Motor neuron (in vitro differentiated cells): ENCODE data around the gene PDCL3. TPM values are rescaled to one million over a fixed set of nuclear protein-coding genes. Genes with fewer than 3 reads are reported as not detected.

Source experiments
- ATAC-seq, 8 experiments: fragments of 200-7000 bp; cut with Tn5 transposase; replicated peaks in 6 of 8; 2 replicates each; pipeline ENCODE4 v1.8.0; 2021; ENCODE audit warnings: mild to moderate bottlenecking in 8 of 8, moderate library complexity in 8 of 8
- H3K27ac ChIP-seq, 2 donors: fragments of 250-450 bp; sonication (Bioruptor Pico); 2 replicates each; pipeline ENCODE4 v1.9.0; 2021; ENCODE audit warnings: antibody characterized with exemption in 2 of 2, mild to moderate bottlenecking in 2 of 2, moderate library complexity in 1 of 2
- H3K4me1 ChIP-seq, 2 donors: fragments of 250-450 bp; sonication (Bioruptor Pico); replicated peaks in 1 of 2; 2 replicates each; pipeline ENCODE4 v1.6.1; 2021; ENCODE audit warnings: antibody characterized with exemption in 2 of 2, mild to moderate bottlenecking in 2 of 2, moderate library complexity in 1 of 2
- H3K4me3 ChIP-seq, 5 donors: fragments of 250-450 bp; sonication (Bioruptor Pico); 2 replicates each; pipeline ENCODE4 v1.9.0; 2021; ENCODE audit warnings: antibody characterized with exemption in 5 of 5, mild to moderate bottlenecking in 5 of 5, moderate library complexity in 4 of 5
- WGBS, 10 experiments: fragments of 450-650 bp; shearing (Covaris generic); methylation state at CpG; one replicate each; pipeline ENCODE4 v1.0.0; 2022; 5-methylcytosine and 5-hydroxymethylcytosine counted together
- in situ Hi-C, 9 experiments: fragments of 400-800 bp; cut with MboI; loops; one replicate each; pipeline ENCODE4 v1.15.0; 2021; ENCODE audit warnings: low sequenced_read_pairs in 9 of 9, low pct_unique_long_range_greater_than_20kb in 2 of 9; ENCODE audit not compliant: unreplicated experiment in 9 of 9
- total RNA-seq, 8 experiments: library from RNA; unstranded; fragments of 300-600 nt; gene quantifications; 2 replicates each; pipeline versions ENCODE4 v1.2.3 to v1.2.4, GENCODE V29; 2022

PDCL3 gene
- 10 to 100 TPM; 10.9 to 28.3 (median 12.7) TPM for total RNA-seq

DNA sequence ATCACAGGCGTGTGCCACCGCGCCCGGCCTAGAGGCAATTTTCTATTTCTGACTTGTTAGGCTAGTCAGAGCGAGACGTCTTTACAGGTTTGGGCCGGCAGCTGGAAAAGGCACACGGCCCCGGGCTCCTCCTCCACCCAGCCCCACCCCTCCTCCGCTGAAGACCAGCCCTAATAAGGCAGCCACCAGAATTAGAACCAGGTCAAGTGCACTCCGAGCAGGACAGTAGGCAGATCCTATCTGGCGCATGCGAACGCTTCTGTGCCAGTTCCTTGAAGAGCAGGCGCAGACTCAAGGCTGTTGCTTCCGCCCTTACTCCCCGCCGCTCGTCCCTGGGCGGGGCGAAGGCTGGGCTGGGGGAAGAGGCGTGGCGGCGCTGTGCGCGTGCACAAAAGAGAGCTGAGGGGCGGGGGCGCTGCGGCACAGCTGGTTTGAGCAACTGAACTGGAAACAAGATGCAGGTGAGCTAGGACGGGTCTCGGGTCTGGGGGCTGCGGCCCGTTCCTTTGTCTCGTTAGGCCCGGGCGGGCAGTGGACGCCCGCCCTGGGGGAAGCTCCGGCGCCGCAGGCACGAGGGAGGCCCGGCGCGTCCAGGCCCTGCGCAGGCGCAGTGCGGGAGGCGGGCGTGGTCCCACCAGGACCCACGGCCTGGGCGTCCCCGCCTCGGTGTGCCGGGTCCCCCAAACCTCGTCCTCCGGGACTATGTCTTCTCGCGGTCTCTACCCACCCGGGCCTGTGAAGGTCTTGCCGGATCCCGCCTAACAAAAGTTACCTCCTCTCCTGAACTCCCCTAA lies at the start of gene PDCL3:
TSS of gene PDCL3 (plus strand) at position 381 of the 794 bp plus-strand sequence. CDS start at position 456, 75 bp downstream.
- peak within 1 kb of the TSS; percentile 63 to 93 (median 69) for H3K4me3 ChIP-seq
- 0 to 10% (median 0%) methylated on average over 1 to 10 of the region's 62 CpGs; no CpG with 5 or more reads in 6 of the 10 experiments for WGBS, 10 experiments
- H3K27ac ChIP-seq: peak within 1 kb of the TSS; percentile 94 to 97
- in situ Hi-C loops: no loop called here
- ATAC-seq: peak; percentile 92 to 96 (median 95)
- peaks cover 3 to 4% of the 10 kb centered on the region in 2 donors for H3K4me1 ChIP-seq

GRCh38 chr2:100513650-100514049 lies 49.1 kb upstream of the PDCL3 start:
- WGBS, 10 experiments: 17 to 89% (median 57%) methylated on average over 2 to 4 of the region's 4 CpGs; no CpG with 5 or more reads in 2 of the 10 experiments
- in situ Hi-C loops: no loop called here
- H3K27ac ChIP-seq: no peak overlapping the region
- no peaks in the 10 kb centered on the region for H3K4me1 ChIP-seq
- ATAC-seq: no peak
- no peak overlapping the region for H3K4me3 ChIP-seq

GRCh38 chr2:100517556-100517955 lies 45.2 kb upstream of the PDCL3 start:
- H3K27ac ChIP-seq: no peak overlapping the region
- in situ Hi-C loops: no loop called here
- 0 to 100% (median 100%) methylated on average over 1 of the region's 1 CpG; no CpG with 5 or more reads in 5 of the 10 experiments for WGBS, 10 experiments
- ATAC-seq: no peak
- H3K4me1 ChIP-seq: no peaks in the 10 kb centered on the region
- H3K4me3 ChIP-seq: no peak overlapping the region

- no peak for ATAC-seq
- no peak overlapping the region for H3K4me3 ChIP-seq
- no peaks in the 10 kb centered on the region for H3K4me1 ChIP-seq
- no peak overlapping the region for H3K27ac ChIP-seq
- in situ Hi-C loops: no loop called here
- 0 to 83% (median 41%) methylated on average over 1 to 2 of the region's 2 CpGs; no CpG with 5 or more reads in 2 of the 10 experiments for WGBS, 10 experiments
Measured at GRCh38 chr2:100518801-100519200, 44.0 kb upstream of the PDCL3 start.

DNA sequence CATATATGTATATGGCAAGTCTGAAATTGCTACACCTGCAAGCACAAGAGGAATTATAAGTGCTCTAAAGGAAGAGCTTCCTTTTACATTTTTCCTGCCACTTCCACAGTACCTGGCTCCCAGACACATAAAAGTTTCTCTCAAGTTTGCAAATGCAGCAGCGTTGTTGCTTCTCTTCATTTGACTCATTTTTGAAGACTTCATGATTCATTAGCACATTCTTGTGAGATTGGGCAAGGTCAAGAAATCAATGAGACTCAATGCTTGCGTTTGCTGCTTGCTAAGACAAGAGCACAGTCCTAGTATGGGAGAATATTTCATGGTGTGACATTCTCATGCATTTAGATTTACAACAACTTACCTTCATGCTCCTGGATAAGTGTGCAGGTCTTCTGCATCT lies 42.6 kb upstream of the PDCL3 start:
- Histone ChIP-seq H3K4me1 (no peaks in the 10 kb centered on the region), H3K27ac (no peak overlapping the region), H3K4me3 (no peak overlapping the region)
- in situ Hi-C loops: no loop called here
- WGBS, 10 experiments: 10 to 93% (median 58%) methylated on average over 1 to 2 of the region's 2 CpGs; no CpG with 5 or more reads in 2 of the 10 experiments
- ATAC-seq: peak in 2 of 8 experiments; percentile 40 to 79

- no peak for ATAC-seq
- WGBS, 10 experiments: 0 to 100% (median 89%) methylated on average over 1 of the region's 1 CpG; no CpG with 5 or more reads in 3 of the 10 experiments
- in situ Hi-C loops: no loop called here
Measured at GRCh38 chr2:100522430-100522829, 40.4 kb upstream of the PDCL3 start.

GRCh38 chr2:100524331-100524730 lies 38.5 kb upstream of the PDCL3 start:
- in situ Hi-C loops: no loop called here
- 0 to 100% (median 86%) methylated on average over 1 to 2 of the region's 2 CpGs; no CpG with 5 or more reads in 3 of the 10 experiments for WGBS, 10 experiments
- ATAC-seq: peak in 1 of 8 experiments; percentile 56
- Histone ChIP-seq H3K27ac (no peak overlapping the region), H3K4me3 (no peak overlapping the region), H3K4me1 (no peaks in the 10 kb centered on the region)

More at GRCh38 chr2:100522430-100522829, 40.4 kb upstream of the PDCL3 start:
- Histone ChIP-seq H3K4me1 (no peaks in the 10 kb centered on the region), H3K27ac (no peak overlapping the region), H3K4me3 (no peak overlapping the region)

DNA sequence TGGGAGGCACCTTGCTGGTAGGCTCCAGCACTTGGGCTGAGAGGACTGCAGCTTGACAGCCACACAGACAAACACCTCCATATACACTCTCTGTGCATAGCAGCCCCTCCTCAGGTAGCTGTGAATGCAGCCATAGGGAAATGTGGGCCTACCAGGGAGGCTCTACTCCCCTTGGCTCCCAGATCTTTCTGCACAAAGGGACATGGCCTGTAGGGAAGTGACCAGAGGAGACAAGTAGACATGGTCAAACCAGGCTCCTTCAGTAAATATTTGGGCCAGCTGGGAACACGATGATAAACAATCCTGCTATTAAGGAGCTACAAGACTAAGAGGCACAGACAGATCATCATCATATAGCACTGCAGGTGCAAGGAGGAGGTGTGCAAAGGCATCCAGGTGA lies 35.9 kb upstream of the PDCL3 start:
- no peak for ATAC-seq
- Histone ChIP-seq H3K4me1 (no peaks in the 10 kb centered on the region), H3K4me3 (no peak overlapping the region), H3K27ac (no peak overlapping the region)
- in situ Hi-C loops: no loop called here
- 29 to 100% methylated on average over 1 of the region's 1 CpG; no CpG with 5 or more reads in 8 of the 10 experiments for WGBS, 10 experiments

DNA sequence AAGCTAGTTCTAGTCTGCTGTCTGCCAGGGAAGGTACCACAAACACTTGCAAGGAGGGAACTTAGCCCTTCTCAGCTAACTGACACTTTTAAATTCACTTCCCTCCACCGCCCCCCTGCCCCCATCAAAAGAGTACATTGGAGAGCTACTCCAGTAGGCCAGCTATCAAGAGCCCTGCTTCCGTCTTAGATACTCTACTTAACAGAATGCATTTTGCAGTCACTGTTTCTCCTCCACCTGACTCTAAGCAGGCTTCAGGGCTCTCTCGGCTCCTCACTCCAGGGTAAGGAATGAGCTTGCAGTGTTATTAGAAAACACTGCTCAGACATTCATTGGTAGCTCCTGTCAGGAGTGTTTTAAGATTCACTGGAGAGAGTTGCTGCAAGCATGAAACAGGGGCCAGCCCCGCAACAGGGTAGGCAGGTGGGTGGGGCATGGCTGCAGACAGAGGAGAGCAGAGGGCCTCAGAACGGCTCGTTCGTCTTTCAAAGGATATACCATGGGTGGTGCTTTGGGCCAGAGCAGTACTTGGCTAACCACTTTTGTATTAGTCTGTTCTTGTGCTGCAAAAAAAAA lies 35.3 kb upstream of the PDCL3 start:
- in situ Hi-C loops: no loop called here
- no peak overlapping the region for H3K4me3 ChIP-seq
- no peaks in the 10 kb centered on the region for H3K4me1 ChIP-seq
- H3K27ac ChIP-seq: no peak overlapping the region
- 0 to 83% (median 68%) methylated on average over 1 to 4 of the region's 7 CpGs; no CpG with 5 or more reads in 4 of the 10 experiments for WGBS, 10 experiments
- ATAC-seq: no peak

DNA sequence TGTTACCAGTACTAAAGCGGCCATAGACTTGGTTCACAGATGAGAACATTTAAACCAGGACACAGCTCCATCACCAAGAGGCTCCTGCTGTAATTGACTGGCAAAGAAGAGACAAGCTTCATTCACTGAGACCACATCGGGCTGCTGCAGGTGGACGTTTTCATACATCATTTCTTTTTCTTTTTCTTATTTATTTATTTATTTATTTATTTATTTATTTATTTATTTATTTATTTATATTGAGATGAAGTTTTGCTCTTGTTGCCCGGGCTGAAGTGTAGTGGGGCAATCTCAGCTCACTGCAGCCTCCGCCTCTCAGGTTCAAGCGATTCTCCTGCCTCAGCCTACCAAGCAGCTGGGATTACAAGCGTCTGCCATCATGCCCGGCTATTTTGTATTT lies 33.6 kb upstream of the PDCL3 start:
- H3K4me3 ChIP-seq: no peak overlapping the region
- 40 to 100% (median 80%) methylated on average over 2 to 8 of the region's 8 CpGs; no CpG with 5 or more reads in 1 of the 10 experiments for WGBS, 10 experiments
- in situ Hi-C loops: no loop called here
- no peaks in the 10 kb centered on the region for H3K4me1 ChIP-seq
- no peak for ATAC-seq
- no peak overlapping the region for H3K27ac ChIP-seq

DNA sequence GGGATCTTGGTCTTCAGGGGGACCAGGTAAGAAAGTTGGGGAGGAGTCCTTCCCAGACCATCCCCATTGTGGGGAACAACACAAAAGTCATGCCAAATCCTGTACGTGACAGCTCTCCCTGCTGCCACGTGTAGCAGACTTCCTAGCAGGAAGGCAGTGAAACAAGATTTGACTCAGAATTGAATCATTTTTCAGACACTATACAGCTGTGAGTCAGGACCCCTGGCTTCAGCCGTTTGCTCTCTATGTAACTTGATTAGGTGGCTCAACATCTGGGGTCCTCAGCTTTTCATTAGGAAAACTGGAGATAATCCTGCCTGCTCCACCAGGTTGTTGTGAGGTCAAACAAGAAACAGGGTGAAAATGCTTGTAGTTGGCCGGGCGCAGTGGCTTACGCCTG lies 32.9 kb upstream of the PDCL3 start:
- Histone ChIP-seq H3K4me1 (no peaks in the 10 kb centered on the region), H3K27ac (no peak overlapping the region), H3K4me3 (no peak overlapping the region)
- ATAC-seq: no peak
- in situ Hi-C loops: no loop called here
- 0 to 100% (median 74%) methylated on average over 1 to 6 of the region's 6 CpGs; no CpG with 5 or more reads in 3 of the 10 experiments for WGBS, 10 experiments

- ATAC-seq: no peak
- in situ Hi-C loops: no loop called here
- Histone ChIP-seq H3K4me3 (no peak overlapping the region), H3K4me1 (no peaks in the 10 kb centered on the region), H3K27ac (no peak overlapping the region)
- WGBS, 10 experiments: 0 to 92% (median 79%) methylated on average over 1 to 2 of the region's 2 CpGs; no CpG with 5 or more reads in 6 of the 10 experiments
Measured at GRCh38 chr2:100535855-100536254, 26.9 kb upstream of the PDCL3 start.

DNA sequence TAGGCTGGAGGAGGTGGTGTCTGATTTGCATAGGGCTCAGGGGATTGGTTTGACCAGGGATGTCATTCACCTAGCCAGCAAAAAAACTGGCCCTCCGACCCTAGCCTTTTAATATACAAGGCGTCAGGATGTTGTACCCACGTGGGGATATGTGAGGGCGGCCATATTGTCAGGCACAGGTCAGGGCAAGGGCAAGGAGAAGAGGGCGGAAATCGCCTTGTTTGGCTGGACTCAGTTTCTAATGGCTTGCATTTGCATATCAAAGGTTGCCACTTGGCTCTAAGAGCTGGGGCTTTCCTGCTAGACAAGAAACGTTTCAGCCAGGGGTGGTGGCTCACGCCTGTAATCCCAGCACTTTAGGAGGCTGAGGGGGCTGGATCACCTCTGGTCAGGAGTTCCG lies 24.9 kb upstream of the PDCL3 start:
- no peak for ATAC-seq
- Histone ChIP-seq H3K27ac (no peak overlapping the region), H3K4me1 (no peaks in the 10 kb centered on the region), H3K4me3 (no peak overlapping the region)
- WGBS, 10 experiments: 43 to 100% (median 58%) methylated on average over 1 to 6 of the region's 9 CpGs; no CpG with 5 or more reads in 2 of the 10 experiments
- in situ Hi-C loops: no loop called here
